Psoas muscle (tissue), 8 donors: Measurements from ENCODE around the gene CACNB4. TPM values are rescaled to one million over a fixed set of nuclear protein-coding genes. Genes with fewer than 3 reads are reported as not detected.

ENCODE experiments used
- ATAC-seq, 4 donors: fragments of 200-7000 bp; cut with Tn5 transposase; one replicate each; pipeline ENCODE4 v1.9.1; 2020; ENCODE audit warnings: moderate library complexity in 3 of 4, mild to moderate bottlenecking in 2 of 4
- DNase-seq, 2 donors: peaks; one replicate each; pipeline ENCODE4 v3.0.0-alpha.2; 2020
- H3K27ac ChIP-seq: fragments of 200-600 bp; one replicate; pipeline ENCODE4 v1.8.0; 2022
- H3K27me3 ChIP-seq, 3 donors: fragments of 200-600 bp in 1 of 3; one replicate each; pipeline versions ENCODE4 v1.6.1 to v1.8.0; 2013 to 2022; ENCODE audit warnings: low read length in 2 of 3, mild to moderate bottlenecking in 2 of 3, moderate library complexity in 1 of 3; ENCODE audit not compliant: insufficient read depth in 3 of 3
- H3K36me3 ChIP-seq, 2 donors: fragments of 200-600 bp in 1 of 2; one replicate each; pipeline versions ENCODE4 v1.6.1 to v1.8.0; 2013 to 2022; ENCODE audit warnings: low read depth in 1 of 2, mild to moderate bottlenecking in 1 of 2, moderate library complexity in 1 of 2; ENCODE audit not compliant: insufficient read depth in 1 of 2
- H3K4me1 ChIP-seq: fragments of 200-600 bp; one replicate; pipeline ENCODE4 v1.8.0; 2022
- H3K4me3 ChIP-seq: fragments of 200-600 bp; one replicate; pipeline ENCODE4 v1.8.0; 2022; ENCODE audit warnings: mild to moderate bottlenecking
- H3K9me3 ChIP-seq: fragments of 200-600 bp; one replicate; pipeline ENCODE4 v1.8.0; 2022
- WGBS, 3 donors: extraction: QIAGEN DNeasy Blood & Tissue Kit; methylation state at CpG; one replicate each; pipeline versions ENCODE4 v1.1.6 to v1.1.7; 2013; 5-methylcytosine and 5-hydroxymethylcytosine counted together
- intact Hi-C, 2 donors: fragments of 100-400 bp; cut with DNase I; formaldehyde crosslinking; loops; one replicate each; pipeline versions ENCODE4 v1.11.0 to v1.14.2; 2022
- polyA plus RNA-seq, 3 donors: library from polyadenylated mRNA; stranded (reverse); fragments of 200-250 nt; gene quantifications; one replicate each; pipeline ENCODE4 v1.2.3, GENCODE V29; 2013
- total RNA-seq, 4 donors: library from RNA; stranded (reverse); fragmentation: NEBNext Ultra II Directional in 2 of 4; extraction: Animal tissue kit (Norgen Biotek cat#: 25700) in 2 of 4; gene quantifications; one replicate each; pipeline versions ENCODE4 v1.2.1 to v1.2.4, GENCODE V29; 2021 to 2023
- TF ChIP-seq, protein P1 (sequence below): fragments of 200-600 bp; IDR thresholded peaks from one replicate; pipeline ENCODE4 v1.8.0; 2022; ENCODE audit warnings: antibody characterized with exemption
- donor health status: healthy with polysubstance abuse.
- donor health status: DM: no; HTN: no; CAD: no; lungs with moderate emphysema.
- donor health status: Bipolar disorder and iron deficiency.
- donor health status: healthy.
- donor health status: DM: yes; HTN: yes; CAD: no.
- donor health status: DM: no; HTN: no; CAD: no.
- donor health status: DM: no; HTN: no; CAD: no.
- donor health status: DM: yes; HTN: yes; CAD: no.

CACNB4 gene
- total and polyA plus RNA-seq, 7 donors: 0.10 to 1.1 (median 0.21) TPM

DNA sequence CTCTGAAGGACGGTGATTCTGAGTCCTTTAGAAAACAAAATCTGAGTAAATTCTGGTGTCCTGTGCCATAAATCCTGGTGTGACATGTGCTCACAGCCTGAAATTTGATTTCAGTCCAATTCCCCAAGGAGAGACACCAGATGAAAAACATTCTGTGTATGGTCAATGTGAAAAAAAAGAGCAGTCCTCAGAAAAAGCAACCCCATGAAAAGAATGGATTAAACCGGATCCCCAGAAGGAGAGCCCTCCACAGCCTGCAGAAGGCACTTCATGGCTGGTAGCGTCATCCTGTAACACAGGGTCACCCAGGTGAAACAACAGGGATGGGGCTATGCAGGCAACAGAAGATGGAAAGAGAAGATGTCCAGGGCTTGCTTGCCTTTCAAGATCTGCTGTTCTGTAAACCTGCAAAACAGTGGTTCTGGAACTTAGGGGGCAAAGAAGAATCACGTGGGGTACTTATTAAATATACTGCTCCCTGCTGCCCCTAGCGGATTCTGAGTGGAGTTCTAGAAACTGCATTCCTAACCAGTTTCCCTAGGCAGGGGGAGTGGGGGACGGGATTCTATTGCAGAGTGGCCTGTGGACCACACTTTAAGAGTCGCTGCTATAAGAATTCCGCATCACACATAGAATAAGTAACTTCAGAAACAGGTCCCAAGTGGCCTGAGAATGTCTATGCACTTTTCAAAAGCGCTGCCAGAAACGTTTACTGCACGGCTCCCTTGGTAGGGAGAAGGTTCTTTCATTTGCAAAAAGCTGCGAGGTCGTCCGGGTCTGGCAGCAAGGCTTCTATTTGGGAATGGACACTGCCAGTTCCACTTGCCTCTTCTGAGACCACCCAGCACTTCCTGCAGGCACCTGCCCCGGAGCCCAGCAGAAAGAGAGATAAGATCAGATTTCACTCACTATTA is 151.7 kb downstream of the CACNB4 start:
- TF ChIP-seq, protein P1, sequence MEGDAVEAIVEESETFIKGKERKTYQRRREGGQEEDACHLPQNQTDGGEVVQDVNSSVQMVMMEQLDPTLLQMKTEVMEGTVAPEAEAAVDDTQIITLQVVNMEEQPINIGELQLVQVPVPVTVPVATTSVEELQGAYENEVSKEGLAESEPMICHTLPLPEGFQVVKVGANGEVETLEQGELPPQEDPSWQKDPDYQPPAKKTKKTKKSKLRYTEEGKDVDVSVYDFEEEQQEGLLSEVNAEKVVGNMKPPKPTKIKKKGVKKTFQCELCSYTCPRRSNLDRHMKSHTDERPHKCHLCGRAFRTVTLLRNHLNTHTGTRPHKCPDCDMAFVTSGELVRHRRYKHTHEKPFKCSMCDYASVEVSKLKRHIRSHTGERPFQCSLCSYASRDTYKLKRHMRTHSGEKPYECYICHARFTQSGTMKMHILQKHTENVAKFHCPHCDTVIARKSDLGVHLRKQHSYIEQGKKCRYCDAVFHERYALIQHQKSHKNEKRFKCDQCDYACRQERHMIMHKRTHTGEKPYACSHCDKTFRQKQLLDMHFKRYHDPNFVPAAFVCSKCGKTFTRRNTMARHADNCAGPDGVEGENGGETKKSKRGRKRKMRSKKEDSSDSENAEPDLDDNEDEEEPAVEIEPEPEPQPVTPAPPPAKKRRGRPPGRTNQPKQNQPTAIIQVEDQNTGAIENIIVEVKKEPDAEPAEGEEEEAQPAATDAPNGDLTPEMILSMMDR: peak; percentile 55
- peak; percentile 13 to 53 for DNase-seq
- 17 to 24% (median 17%) methylated on average over 15 of the region's 15 CpGs for whole genome bisulfite sequencing, 3 donors
- peak; percentile 58 to 88 (median 80) for ATAC-seq
- no peaks in the 10 kb centered on the region for H3K36me3 ChIP-seq
- intact Hi-C loops: no loop called here
- no peaks in the 10 kb centered on the region for H3K27me3 ChIP-seq
- H3K4me1 ChIP-seq: peaks cover 14% of the 10 kb centered on the region
- H3K27ac ChIP-seq: no peak overlapping the region
- H3K9me3 ChIP-seq: no peaks in the 10 kb centered on the region
- H3K4me3 ChIP-seq: peak overlapping the region; percentile 47

- DNase-seq (no peak), ATAC-seq (no peak)
- H3K36me3 ChIP-seq: no peaks in the 10 kb centered on the region
- intact Hi-C loops: no loop called here
- WGBS, 3 donors: 67 to 68% (median 67%) methylated on average over 6 of the region's 6 CpGs
- H3K27ac ChIP-seq: no peak overlapping the region
- no peaks in the 10 kb centered on the region for H3K9me3 ChIP-seq
- H3K27me3 ChIP-seq: no peaks in the 10 kb centered on the region
- H3K4me1 ChIP-seq: peaks cover 14% of the 10 kb centered on the region
- H3K4me3 ChIP-seq: no peak overlapping the region
- TF ChIP-seq, protein P1: no peak
These were observed 152.5 kb downstream of the CACNB4 start for GRCh38 chr2:151946250-151946884.

- no peaks in the 10 kb centered on the region for H3K36me3 ChIP-seq
- H3K27me3 ChIP-seq: no peaks in the 10 kb centered on the region
- intact Hi-C loops: no loop called here
- no peaks in the 10 kb centered on the region for H3K9me3 ChIP-seq
- no peak overlapping the region for H3K27ac ChIP-seq
- DNase-seq (no peak), ATAC-seq (no peak)
- TF ChIP-seq, protein P1: no peak
- H3K4me3 ChIP-seq: no peak overlapping the region
- H3K4me1 ChIP-seq: peaks cover 14% of the 10 kb centered on the region
- 97 to 98% (median 98%) methylated on average over 7 of the region's 7 CpGs for WGBS, 3 donors
These were observed 153.2 kb downstream of the CACNB4 start for GRCh38 chr2:151945602-151946001.

- DNase-seq (no peak), ATAC-seq (no peak)
- TF ChIP-seq, protein P1: no peak
- no peaks in the 10 kb centered on the region for H3K9me3 ChIP-seq
- intact Hi-C loops: no loop called here
- peaks cover 14% of the 10 kb centered on the region for H3K4me1 ChIP-seq
- no peak overlapping the region for H3K27ac ChIP-seq
- 95 to 100% (median 96%) methylated on average over 2 of the region's 2 CpGs for WGBS, 3 donors
- no peaks in the 10 kb centered on the region for H3K27me3 ChIP-seq
- no peaks in the 10 kb centered on the region for H3K36me3 ChIP-seq
- H3K4me3 ChIP-seq: no peak overlapping the region
These were observed 153.7 kb downstream of the CACNB4 start for GRCh38 chr2:151945186-151945585.
